ENCODE measurements around the gene SEMA6C. TPM values are rescaled to one million over a fixed set of nuclear protein-coding genes. Genes with fewer than 3 reads are reported as not detected.
A peak's percentile ranks its signal among the peaks of the same experiment; 100 is the strongest.

SEMA6C gene
- total RNA-seq, 1 donor from 2014 or later, result 12.7 TPM

DNA sequence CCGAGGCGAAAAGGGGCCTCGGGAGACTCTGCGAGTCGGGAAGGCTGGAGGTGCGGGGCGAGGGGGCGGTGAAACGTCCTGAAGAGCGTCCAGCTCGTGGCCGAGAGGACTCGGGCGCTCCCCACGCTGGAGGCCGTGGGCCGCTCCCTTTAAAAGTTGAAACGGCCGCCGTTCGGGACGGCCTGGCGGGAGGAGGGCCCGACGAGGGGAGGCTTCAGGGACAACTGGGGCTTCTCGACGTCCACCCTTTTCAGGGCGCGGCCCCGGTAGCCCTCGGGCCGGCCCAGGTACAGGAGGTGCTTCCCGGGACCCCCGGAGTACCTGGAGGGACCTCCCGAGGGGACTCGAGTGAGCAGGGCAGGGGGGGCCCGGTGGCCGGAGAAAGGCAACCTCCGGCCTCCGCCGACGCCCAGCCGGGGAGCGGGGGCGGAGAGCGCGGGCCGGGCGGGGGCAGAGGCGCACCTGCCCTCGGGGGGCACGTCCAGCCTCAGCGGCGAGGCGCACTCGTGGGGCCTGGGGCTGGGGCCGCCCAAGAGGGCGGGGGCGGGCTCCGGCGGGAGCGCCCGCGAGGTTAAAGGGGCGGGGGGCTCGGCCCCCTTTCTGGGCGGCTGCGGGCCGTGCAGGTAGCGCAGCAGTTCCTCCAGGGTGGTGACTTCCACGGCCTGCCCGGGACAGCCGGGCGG is 14.0 kb downstream of the SEMA6C start:
- DNase-seq (ENCODE audit: low read depth in 2 of 2), result no peak

DNA sequence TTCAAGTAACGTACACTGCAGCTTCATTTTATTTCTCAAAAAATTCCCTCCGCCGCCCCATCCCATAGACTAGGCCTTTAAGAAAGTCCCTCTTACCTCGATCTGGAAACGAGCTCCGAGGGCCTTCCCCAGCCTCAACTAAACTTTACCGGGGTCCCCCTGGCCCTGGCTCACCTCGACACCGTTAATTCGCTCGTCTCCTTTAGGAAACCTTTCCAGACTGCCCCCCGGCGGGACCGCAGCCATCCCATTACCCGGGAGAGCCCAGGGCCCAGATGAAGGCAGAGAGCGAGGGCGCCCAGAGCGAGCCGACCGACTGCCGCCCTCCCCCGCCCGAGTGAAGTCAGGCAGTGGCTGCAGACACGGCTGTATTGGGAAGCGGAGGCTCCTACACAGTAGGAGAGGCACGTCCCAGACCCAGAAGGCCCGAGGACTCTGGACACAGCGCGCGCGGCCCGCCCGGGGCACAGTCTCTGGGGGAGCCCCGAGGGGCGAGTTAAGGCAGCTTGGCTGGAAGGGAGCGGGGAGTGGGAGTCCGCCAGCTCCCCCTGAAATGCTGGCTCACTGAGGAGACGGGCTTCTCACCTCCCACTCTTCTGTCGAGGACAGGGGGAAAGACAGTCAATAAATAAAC is 14.6 kb downstream of the SEMA6C start:
- no peak for DNase-seq (ENCODE audit: low read depth in 2 of 2)

DNA sequence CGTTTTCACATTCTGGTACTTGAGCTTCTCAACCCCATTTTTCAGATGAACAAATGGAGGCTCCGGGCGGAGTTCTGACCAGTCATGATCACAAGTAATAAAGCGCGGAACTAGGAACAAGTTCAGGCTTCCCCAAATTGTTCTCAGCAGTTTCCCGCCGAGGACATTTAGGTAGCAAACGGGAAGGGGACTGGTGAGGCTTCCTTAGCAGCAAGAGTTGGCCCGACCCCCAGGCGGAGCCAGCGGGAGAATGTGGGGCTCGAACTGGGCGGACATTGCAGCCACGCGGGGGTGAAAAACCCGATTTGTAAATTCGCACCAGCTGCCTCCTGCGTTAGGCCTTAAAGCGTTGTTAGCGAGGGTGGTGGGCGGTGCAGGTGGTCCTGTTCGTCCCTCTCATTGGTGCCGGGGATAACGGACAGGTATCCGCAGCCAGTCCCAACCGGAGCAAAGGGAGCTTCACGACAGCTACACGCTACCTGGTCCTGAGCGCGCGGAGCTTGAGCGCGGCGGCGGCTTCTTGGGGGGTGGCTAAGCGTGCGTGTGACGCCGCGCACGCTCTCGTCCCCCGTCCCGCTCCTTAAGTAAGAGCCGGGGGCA is 15.3 kb downstream of the SEMA6C start:
- peak; percentile 77 to 93 for DNase-seq (ENCODE audit: low read depth in 2 of 2)

DNA sequence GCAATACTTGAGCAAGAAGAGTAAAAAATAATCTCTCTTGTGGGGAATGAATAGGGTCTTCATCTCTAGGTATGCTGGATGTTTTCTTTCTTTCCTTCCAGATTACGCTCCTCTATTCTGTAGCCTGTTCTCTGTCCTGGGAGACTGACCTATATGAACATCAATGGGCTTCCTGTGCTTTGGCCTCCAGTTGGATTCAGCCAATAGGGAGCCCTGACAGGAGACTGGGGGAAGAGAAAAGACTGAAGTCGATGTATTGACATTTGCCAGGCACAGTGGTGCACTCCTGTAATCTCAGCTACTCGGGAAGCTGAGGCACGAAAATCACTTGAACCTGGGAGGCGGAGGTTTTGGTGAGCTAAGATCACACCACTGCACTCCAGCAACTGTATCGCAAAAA is 17.6 kb downstream of the SEMA6C start:
- DNase-seq (ENCODE audit: low read depth in 2 of 2), result no peak

DNA sequence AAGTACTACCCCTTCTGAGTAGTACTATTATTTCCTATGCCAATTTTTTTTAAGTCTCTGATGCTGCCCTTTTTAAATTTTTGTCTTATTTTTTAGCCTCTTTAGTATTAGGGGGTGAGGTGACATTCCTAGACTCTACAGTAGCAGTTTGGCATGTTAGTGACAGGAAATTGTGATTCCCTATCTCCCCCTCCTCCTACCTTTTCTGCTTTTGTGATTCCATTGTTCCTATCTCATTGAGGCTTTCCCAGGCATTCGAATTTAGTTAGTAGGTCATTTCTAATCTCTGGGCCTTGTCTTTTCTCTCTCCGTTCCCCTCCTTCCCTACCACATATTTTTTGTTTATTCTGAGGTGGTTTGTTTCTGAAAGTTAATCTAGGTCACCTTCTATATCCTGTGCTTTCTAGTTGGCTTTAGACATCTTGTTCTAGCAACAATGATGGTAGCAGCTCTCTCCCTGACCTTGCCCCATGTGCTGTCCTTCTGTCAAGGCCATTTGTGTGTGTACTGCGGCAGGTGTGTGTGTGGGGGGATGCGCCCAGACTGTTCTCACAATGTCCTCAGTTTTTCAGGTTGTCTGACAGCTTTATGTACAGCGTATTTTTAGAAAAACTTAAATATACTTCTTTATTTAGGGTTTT is 21.5 kb downstream of the SEMA6C start:
- peak in 1 of 2 donors; percentile 27 for DNase-seq (ENCODE audit: low read depth in 2 of 2)

DNA sequence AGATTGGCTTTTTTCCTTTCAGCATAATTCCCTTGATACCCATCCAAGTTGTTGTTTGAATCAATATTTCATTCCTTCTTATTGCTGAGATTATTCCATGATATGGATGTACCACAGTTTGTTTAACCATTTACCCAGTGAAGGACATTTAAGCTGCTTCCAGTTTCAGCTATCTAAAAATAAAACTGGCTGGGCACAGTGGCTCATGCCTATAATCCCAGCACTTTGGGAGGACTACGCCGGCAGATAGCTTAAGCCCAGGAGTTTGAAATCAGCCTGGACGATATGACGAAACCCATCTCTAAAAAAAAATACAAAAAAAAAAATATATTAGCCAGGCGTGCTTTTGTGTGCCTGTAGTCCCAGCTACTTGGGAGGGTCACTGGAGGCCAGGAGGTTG is 32.6 kb downstream of the SEMA6C start:
- DNase-seq (ENCODE audit: low read depth in 2 of 2), result no peak

DNA sequence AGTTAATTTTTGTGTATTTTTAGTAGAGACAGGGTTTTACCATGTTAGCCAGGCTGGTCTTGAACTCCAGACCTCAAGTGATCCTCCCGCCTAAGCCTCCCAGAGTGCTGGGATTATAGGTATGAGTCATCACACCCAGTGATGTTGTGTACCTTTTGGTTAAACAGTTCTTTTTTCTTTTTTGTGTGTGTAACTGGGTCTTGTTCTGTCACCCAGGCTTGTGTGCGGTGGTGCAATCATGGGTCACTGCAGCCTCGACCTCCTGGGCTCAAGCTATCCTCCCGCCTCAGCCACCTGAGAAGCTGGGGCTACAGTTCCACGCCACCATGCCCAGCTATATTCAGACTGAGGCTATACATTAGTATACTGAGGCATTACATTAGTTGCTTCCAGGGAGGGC is 38.1 kb downstream of the SEMA6C start:
- no peak for DNase-seq (ENCODE audit: low read depth in 2 of 2)

DNA sequence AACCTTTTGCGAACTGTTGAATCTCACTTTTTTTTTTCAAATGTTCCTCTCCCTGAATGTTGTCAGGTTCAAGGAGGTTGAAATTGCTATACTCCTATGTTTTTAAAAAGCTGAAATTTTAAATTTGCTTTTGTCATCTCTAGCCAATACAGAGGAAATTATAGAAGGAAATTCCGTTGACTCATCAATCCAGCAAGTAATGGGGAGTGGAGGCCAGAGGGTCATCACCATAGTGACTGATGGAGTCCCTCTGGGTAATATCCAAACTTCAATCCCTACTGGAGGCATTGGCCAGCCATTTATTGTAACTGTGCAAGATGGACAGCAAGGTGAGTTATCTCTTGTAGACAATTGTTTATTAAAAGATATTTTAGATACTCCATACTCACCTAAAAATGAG is 39.5 kb downstream of the SEMA6C start:
- DNase-seq (ENCODE audit: low read depth in 2 of 2), result peak; percentile 75 to 83

DNA sequence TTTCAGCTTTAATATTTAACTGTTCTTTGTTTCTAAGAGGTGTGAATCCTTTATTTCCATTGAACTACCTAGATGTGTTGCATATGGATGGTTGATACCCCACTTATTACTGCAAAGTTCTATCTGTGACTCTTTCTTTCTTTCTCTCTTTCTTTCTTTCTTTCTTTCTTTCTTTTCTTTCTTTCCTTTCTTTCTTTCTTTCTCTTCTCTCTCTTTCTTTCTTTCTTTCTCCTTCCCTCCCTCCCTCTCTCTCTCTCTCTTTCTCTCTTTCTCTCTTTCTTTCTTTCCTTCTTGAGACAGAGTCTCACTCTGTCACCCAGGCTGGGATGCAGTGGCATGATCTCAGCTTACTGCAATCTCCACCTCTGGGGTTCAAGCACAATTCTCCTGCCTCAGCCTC is 41.8 kb downstream of the SEMA6C start:
- DNase-seq (ENCODE audit: low read depth in 2 of 2), result no peak

DNA sequence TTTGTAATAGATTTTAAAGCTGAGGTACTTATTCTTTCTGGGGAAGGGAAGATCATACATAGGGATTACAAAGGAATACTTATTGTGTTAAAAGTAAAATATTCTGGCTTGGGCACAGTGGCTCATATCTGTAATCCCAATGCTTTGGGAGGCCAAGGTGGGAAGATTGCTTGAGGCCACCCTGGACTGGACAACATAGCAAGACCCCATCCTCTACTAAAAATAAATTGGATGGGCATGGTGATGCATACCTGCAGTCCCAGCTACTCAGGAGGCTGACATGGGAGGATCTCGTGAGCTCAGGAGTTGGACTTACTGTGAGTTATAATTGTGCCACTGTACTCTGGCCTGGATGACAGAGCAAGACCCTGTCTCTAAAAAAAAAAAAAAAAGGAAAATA is 48.3 kb downstream of the SEMA6C start:
- DNase-seq (ENCODE audit: low read depth in 2 of 2), result no peak

DNA sequence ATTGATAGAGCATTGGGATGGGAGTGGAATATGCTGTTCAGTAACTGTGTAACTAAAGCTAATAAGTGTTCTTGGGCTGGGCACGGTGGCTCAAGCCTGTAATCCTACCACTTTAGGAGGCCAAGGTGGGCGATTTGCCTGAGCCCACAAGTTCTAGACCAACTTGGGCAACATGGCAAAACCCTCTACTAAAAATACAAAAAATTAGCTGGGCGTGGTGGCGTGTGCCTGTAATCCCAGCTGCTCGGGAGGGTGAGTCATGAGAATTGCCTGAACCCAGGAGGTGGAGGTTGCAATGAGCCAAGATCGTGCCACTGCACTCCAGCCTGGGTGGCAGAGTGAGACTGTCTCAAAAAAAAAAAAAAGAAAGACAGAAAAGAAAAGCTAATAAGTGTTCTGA is 49.0 kb downstream of the SEMA6C start:
- peak in 1 of 2 donors; percentile 3 for DNase-seq (ENCODE audit: low read depth in 2 of 2)

DNA sequence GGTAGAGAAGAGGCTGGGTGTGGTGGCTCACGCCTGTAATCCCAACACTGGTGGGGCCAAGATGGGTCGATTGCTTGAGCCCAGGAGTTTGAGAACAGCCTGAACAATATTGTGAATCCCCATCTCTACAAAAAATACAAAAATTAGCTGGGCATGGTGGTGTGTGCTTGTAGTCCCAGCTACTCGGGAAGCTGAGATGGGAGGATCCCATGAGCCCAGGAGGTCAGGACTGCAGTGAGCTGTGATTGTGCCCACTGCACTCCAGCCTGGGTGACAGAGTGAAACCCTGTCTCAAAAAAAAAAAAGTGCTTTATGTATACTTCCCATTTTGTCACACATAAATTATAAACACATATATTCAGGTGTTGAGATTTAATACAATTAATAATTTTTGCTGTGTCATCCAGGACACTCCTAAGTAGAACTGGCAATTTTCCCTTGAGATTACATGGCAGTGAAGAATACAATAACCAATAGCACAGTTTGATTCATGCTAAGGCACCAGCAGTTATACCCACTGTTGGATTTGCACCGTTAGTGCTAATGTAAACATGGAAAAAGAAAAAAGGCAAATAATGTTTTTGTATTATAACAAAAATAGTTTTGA is 60.4 kb downstream of the SEMA6C start:
- no peak for DNase-seq (ENCODE audit: low read depth in 2 of 2)

Other genes with a start within 250 kb of the SEMA6C start
- 21.1 and 28.6 TPM in 2 replicates for gene SETDB1, start 220.3 kb downstream of the SEMA6C start, total RNA-seq
- gene CERS2, start 171.8 kb downstream of the SEMA6C start, total RNA-seq, result 66.7 and 97.4 TPM in 2 replicates
- not detected in 2 replicates for gene ANXA9, start 164.3 kb downstream of the SEMA6C start, total RNA-seq
- gene MINDY1, start 139.7 kb downstream of the SEMA6C start, total RNA-seq, result 7.6 and 9.9 TPM in 2 replicates
- gene PRUNE1, start 138.2 kb downstream of the SEMA6C start, total RNA-seq, result 3.5 and 5.6 TPM in 2 replicates
- under 0.01 and 0.20 TPM in 2 replicates for gene BNIPL, start 110.0 kb downstream of the SEMA6C start, total RNA-seq
- gene C1orf56, start 98.9 kb downstream of the SEMA6C start, total RNA-seq, result 0.79 and 0.87 TPM in 2 replicates
- 40.5 and 54.8 TPM in 2 replicates for gene CDC42SE1, start 87.0 kb downstream of the SEMA6C start, total RNA-seq
- 1.4 and 2.8 TPM in 2 replicates for gene MLLT11, start 86.2 kb downstream of the SEMA6C start, total RNA-seq
- 3.3 and 5.4 TPM in 2 replicates for gene GABPB2, start 75.9 kb downstream of the SEMA6C start, total RNA-seq
- gene TNFAIP8L2, start 10.0 kb upstream of the SEMA6C start, total RNA-seq, result 0.20 TPM in 1 of 2 replicates, not detected in the other
- 2.0 and 5.0 TPM in 2 replicates for gene LYSMD1, start 19.3 kb upstream of the SEMA6C start, total RNA-seq
- 16.3 and 26.8 TPM in 2 replicates for gene SCNM1, start 19.5 kb upstream of the SEMA6C start, total RNA-seq
- gene TMOD4, start 29.4 kb upstream of the SEMA6C start, total RNA-seq, result not detected in 2 replicates
- 33.6 and 40.5 TPM in 2 replicates for gene VPS72, start 43.6 kb upstream of the SEMA6C start, total RNA-seq
- gene PIP5K1A, start 51.9 kb upstream of the SEMA6C start, total RNA-seq, result 30.1 and 39.1 TPM in 2 replicates
- 182 and 185 TPM in 2 replicates for gene PSMD4, start 108.1 kb upstream of the SEMA6C start, total RNA-seq
- 5.7 and 7.1 TPM in 2 replicates for gene ZNF687, start 135.7 kb upstream of the SEMA6C start, total RNA-seq
- gene PI4KB, start 180.8 kb upstream of the SEMA6C start, total RNA-seq, result 27.9 and 33.3 TPM in 2 replicates
- 32.9 and 38.3 TPM in 2 replicates for gene RFX5, start 200.6 kb upstream of the SEMA6C start, total RNA-seq
- gene SELENBP1, start 226.1 kb upstream of the SEMA6C start, total RNA-seq, result 0.40 and 3.1 TPM in 2 replicates

Data from lung microvascular endothelial cell (primary cell).